ENCODE results near the gene IQCM. TPM values are rescaled to one million over a fixed set of nuclear protein-coding genes. Genes with fewer than 3 reads are reported as not detected.

The IQCM gene
- total RNA-seq, 1 donor from 2014 or later: not detected

- Histone ChIP-seq H3K27me3 (ENCODE audit: control insufficient read depth, insufficient read depth, low read length) (no peaks in the 10 kb centered on the region), H3K36me3 (ENCODE audit: control insufficient read depth, insufficient read depth, low read length) (no peaks in the 10 kb centered on the region), H3K4me3 (ENCODE audit: low read depth, low read length) (no peak overlapping the region)
- TF ChIP-seq CTCF (IDR thresholded peaks at IDR 0.05; ENCODE audit: insufficient read depth, low read length, poor library complexity, severe bottlenecking): no peak
- no peak for DNase-seq (ENCODE audit: low read depth)
These were observed 25.3 kb downstream of the IQCM start for GRCh38 chr4:149790172-149790907.

- no peak overlapping the region for H3K4me3 ChIP-seq (ENCODE audit: low read depth, low read length)
- TF ChIP-seq CTCF (IDR thresholded peaks at IDR 0.05; ENCODE audit: insufficient read depth, low read length, poor library complexity, severe bottlenecking): no peak
- no peaks in the 10 kb centered on the region for H3K36me3 ChIP-seq (ENCODE audit: control insufficient read depth, insufficient read depth, low read length)
- no peaks in the 10 kb centered on the region for H3K27me3 ChIP-seq (ENCODE audit: control insufficient read depth, insufficient read depth, low read length)
- DNase-seq (ENCODE audit: low read depth): no peak
These were observed 27.3 kb downstream of the IQCM start for GRCh38 chr4:149788300-149788699.

- Histone ChIP-seq H3K36me3 (ENCODE audit: control insufficient read depth, insufficient read depth, low read length) (no peaks in the 10 kb centered on the region), H3K4me3 (ENCODE audit: low read depth, low read length) (no peak overlapping the region), H3K27me3 (ENCODE audit: control insufficient read depth, insufficient read depth, low read length) (no peaks in the 10 kb centered on the region)
- TF ChIP-seq CTCF (IDR thresholded peaks at IDR 0.05; ENCODE audit: insufficient read depth, low read length, poor library complexity, severe bottlenecking): no peak
- no peak for DNase-seq (ENCODE audit: low read depth)
These were observed 29.8 kb downstream of the IQCM start for GRCh38 chr4:149785696-149786431.

GRCh38 chr4:149784018-149784417 lies 31.6 kb downstream of the IQCM start:
- H3K27me3 ChIP-seq (ENCODE audit: control insufficient read depth, insufficient read depth, low read length): no peaks in the 10 kb centered on the region
- no peak for DNase-seq (ENCODE audit: low read depth)
- H3K36me3 ChIP-seq (ENCODE audit: control insufficient read depth, insufficient read depth, low read length): no peaks in the 10 kb centered on the region
- TF ChIP-seq CTCF (IDR thresholded peaks at IDR 0.05; ENCODE audit: insufficient read depth, low read length, poor library complexity, severe bottlenecking): no peak
- H3K4me3 ChIP-seq (ENCODE audit: low read depth, low read length): no peak overlapping the region

GRCh38 chr4:149781150-149781549 lies 34.5 kb downstream of the IQCM start:
- H3K4me3 ChIP-seq (ENCODE audit: low read depth, low read length): no peak overlapping the region
- TF ChIP-seq CTCF (IDR thresholded peaks at IDR 0.05; ENCODE audit: insufficient read depth, low read length, poor library complexity, severe bottlenecking): no peak
- no peaks in the 10 kb centered on the region for H3K36me3 ChIP-seq (ENCODE audit: control insufficient read depth, insufficient read depth, low read length)
- no peaks in the 10 kb centered on the region for H3K27me3 ChIP-seq (ENCODE audit: control insufficient read depth, insufficient read depth, low read length)
- DNase-seq (ENCODE audit: low read depth): no peak

All from kidney epithelial cell (primary cell).